ENCODE data around the gene LRRK1.

LRRK1 gene

GRCh38 chr15:101105059-101105891, 186.1 kb downstream of the LRRK1 start:
- DNase-seq: no peak

- DNase-seq: no peak
Observed at GRCh38 chr15:101107101-101107500, 187.9 kb downstream of the LRRK1 start.

- no peak for DNase-seq
Observed at GRCh38 chr15:101107625-101108460, 188.7 kb downstream of the LRRK1 start.

GRCh38 chr15:101108461-101108775, 189.3 kb downstream of the LRRK1 start:
- no peak for DNase-seq

GRCh38 chr15:101108791-101109190, 189.6 kb downstream of the LRRK1 start:
- no peak for DNase-seq

- no peak for DNase-seq
Observed at GRCh38 chr15:101110681-101111569, 191.8 kb downstream of the LRRK1 start.

GRCh38 chr15:101111570-101112262, 192.6 kb downstream of the LRRK1 start:
- DNase-seq: no peak

- no peak for DNase-seq
Observed at GRCh38 chr15:101112336-101113113, 193.4 kb downstream of the LRRK1 start.

GRCh38 chr15:101113114-101114005, 194.2 kb downstream of the LRRK1 start:
- no peak for DNase-seq

- no peak for DNase-seq
Observed at GRCh38 chr15:101114166-101114565, 195.0 kb downstream of the LRRK1 start.

GRCh38 chr15:101114610-101115009, 195.5 kb downstream of the LRRK1 start:
- no peak for DNase-seq

GRCh38 chr15:101115393-101115785, 196.2 kb downstream of the LRRK1 start:
- no peak for DNase-seq

- no peak for DNase-seq
Observed at GRCh38 chr15:101115786-101116680, 196.9 kb downstream of the LRRK1 start.

GRCh38 chr15:101116681-101116976, 197.5 kb downstream of the LRRK1 start:
- no peak for DNase-seq

GRCh38 chr15:101118116-101118515, 199.0 kb downstream of the LRRK1 start:
- no peak for DNase-seq

GRCh38 chr15:101118615-101119014, 199.5 kb downstream of the LRRK1 start:
- no peak for DNase-seq

GRCh38 chr15:101119181-101119580, 200.0 kb downstream of the LRRK1 start:
- no peak for DNase-seq
